ENCODE data around the gene FGGY.

Gene FGGY

DNA sequence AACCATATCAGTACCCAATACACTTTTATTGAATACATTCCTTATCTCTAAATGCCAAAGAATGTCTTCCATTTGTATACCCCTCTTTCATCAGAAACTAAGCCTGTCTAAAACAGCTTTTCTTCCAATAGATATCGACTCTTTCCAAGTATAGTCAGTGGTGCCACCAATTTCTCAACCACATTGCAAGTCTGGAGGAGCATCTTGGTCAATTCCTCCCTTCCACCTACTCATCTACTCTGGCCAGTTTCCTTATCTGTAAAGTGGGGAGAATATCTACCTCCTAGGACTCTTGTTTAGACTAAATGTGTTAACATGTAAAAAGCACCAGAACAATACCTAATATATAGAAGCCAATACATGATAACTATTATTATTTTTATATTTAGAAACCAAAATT, 28.5 kb upstream of the FGGY start:
- CTCF ChIA-PET: no interaction called here
- POLR2A ChIA-PET: no interaction called here
- TF ChIP-seq, protein P1, sequence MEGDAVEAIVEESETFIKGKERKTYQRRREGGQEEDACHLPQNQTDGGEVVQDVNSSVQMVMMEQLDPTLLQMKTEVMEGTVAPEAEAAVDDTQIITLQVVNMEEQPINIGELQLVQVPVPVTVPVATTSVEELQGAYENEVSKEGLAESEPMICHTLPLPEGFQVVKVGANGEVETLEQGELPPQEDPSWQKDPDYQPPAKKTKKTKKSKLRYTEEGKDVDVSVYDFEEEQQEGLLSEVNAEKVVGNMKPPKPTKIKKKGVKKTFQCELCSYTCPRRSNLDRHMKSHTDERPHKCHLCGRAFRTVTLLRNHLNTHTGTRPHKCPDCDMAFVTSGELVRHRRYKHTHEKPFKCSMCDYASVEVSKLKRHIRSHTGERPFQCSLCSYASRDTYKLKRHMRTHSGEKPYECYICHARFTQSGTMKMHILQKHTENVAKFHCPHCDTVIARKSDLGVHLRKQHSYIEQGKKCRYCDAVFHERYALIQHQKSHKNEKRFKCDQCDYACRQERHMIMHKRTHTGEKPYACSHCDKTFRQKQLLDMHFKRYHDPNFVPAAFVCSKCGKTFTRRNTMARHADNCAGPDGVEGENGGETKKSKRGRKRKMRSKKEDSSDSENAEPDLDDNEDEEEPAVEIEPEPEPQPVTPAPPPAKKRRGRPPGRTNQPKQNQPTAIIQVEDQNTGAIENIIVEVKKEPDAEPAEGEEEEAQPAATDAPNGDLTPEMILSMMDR (IDR thresholded peaks at IDR 0.05; ENCODE audit: control extremely low read depth, extremely low read depth, low read depth, missing control alignments): no peak
- no peak for DNase-seq (ENCODE audit: extremely low spot score)

DNA sequence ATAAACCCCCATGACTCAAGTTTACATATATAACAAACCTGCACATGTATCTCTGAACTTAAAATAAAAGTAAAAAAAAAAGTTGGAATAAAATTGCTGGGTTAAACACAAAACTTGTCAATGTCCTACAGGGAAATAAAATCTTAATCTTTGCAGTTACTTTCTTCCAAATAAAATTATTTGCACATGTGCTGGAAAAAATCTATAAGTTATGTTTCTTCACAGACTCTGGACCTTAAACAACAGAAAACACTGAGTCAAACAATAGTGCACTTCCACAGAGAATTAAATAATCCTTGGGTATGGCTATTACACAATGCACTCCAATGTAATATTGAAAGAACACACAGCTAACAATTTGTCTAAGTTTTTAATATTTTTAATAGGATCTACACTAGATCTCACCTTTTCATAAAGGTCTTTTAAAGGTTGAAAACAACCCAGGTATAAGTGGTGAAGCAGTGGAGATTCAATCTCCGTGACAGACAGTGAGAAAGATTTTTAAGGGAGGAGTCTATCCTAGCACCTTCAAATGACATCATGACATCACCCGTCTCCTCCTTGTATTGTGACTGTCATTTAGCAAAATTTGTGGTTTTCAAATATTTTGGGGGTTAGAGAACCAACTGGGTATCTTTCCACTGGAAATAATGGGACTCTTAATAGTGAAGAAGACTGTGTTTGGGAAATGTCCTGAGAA, 25.2 kb upstream of the FGGY start:
- CTCF ChIA-PET: interaction anchor here (0.9 to 1.1 kb wide), 3 partner anchors 9 to 20 kb away, joined by 3 to 4 read pairs (median 4); no protein-coding TSS in a partner anchor
- DNase-seq (ENCODE audit: extremely low spot score): no peak
- TF ChIP-seq, protein P1 (IDR thresholded peaks at IDR 0.05; ENCODE audit: control extremely low read depth, extremely low read depth, low read depth, missing control alignments): no peak
- POLR2A ChIA-PET: no interaction called here

DNA sequence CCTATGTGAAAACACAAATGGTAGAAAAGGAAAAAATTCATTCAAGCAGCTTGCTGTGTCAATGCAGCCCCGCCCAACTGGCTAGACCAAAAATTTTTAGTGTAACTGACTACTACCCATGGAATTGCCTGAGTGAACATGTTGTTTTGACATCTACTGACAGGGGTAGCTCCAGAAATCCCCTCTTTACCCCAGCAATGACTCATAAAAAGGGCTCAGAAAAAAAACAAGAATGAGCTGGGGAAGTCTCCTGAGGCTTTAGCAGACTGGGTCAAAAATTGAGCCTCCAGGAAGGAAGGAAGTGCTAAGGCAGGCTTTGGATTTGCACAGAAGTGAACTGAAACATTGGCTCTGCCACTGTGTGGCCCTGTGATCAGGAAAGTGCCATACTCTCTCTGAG, 24.4 kb upstream of the FGGY start:
- ChIA-PET POLR2A (no interaction called here), CTCF (interaction anchor here (0.9 to 1.1 kb wide), 3 partner anchors 10 to 20 kb away, joined by 3 to 4 read pairs (median 4); no protein-coding TSS in a partner anchor)
- peak; percentile 55 for DNase-seq (ENCODE audit: extremely low spot score)
- TF ChIP-seq, protein P1 (IDR thresholded peaks at IDR 0.05; ENCODE audit: control extremely low read depth, extremely low read depth, low read depth, missing control alignments): no peak

DNA sequence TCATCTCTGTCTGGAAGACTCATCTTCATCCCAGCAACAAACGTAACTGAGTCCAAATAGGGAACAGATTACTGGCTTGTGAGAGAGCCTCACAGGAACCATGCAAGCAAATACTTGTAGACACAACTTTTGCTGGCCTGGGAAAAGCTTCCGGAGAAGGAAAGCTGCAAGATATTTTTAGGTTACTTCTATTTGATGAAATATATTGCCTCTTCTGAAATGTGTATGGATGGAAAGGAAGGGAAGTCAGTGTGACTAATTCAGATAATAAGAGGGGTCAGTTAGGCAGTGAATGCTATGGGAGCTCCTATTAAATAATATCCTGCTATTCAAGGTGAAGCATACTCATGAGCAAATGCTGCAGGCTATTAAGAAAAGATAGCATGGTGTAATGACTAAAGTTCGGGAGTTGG, 20.4 kb upstream of the FGGY start:
- CTCF ChIA-PET: interaction anchor here (5.4 kb wide), 1 partner anchor 15 kb away, joined by 26 read pairs; no protein-coding TSS in a partner anchor

DNA sequence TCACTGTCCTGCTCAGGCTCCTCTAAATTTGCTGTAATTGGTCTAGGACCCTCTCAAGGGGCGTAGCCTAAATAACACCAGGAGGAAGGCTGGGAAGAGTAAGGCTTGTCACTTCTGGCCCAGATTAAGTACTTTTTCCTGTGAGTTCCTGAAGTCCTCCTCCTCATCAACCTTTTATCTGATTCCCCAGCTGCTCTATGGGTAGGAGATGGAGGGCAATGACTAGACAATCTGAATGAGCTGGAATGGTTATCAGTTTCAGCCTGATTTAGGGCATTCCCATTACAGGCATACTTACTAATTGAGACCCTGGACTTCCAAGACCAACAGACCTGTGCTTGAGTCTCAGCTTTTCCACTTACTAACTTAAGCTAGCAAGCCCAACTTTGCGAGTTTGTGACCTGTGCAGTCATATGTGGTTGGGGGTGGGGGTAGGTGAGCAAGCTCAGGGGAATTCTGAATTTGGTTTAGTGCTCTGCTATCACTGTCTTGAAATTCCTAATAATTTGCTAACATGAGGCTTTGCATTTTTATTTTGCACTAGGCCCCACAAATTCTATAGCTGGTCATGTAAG, 18.0 kb upstream of the FGGY start:
- ChIA-PET CTCF (interaction anchor here (1.2 to 5.4 kb wide), 5 partner anchors 12 to 184 kb away, joined by 3 to 26 read pairs (median 3); no protein-coding TSS in a partner anchor), POLR2A (no interaction called here)
- DNase-seq (ENCODE audit: extremely low spot score): no peak
- TF ChIP-seq, protein P1 (IDR thresholded peaks at IDR 0.05; ENCODE audit: control extremely low read depth, extremely low read depth, low read depth, missing control alignments): no peak

More for the DNA sequence above, 20.4 kb upstream of the FGGY start:
- TF ChIP-seq, protein P1 (IDR thresholded peaks at IDR 0.05; ENCODE audit: control extremely low read depth, extremely low read depth, low read depth, missing control alignments): no peak
- POLR2A ChIA-PET: interaction anchor here (0.8 kb wide), 1 partner anchor 380 kb away, joined by 3 read pairs; no protein-coding TSS in a partner anchor
- DNase-seq (ENCODE audit: extremely low spot score): no peak

DNA sequence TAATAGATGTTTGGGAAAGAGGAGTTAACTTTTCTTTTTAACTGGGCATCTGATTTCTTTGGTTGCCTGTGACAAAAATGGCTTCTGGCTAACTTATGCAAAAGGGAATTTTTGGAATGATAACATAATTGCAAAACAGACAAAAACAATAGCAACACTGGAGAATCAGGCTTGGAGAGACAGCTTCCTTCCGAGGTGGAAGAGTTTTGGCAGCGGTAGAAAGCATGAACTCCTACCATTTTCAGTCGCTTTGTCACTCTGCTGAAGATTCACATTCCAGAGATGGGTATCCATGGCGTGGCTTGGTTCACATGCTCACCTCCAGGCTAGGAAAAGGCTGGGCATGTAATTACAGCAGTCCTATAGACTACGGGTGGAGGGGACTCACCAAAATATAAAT, 17.2 kb upstream of the FGGY start:
- ChIA-PET CTCF (interaction anchor here (0.7 to 5.4 kb wide), 5 partner anchors 11 to 50 kb away, joined by 3 to 26 read pairs (median 3); no protein-coding TSS in a partner anchor), POLR2A (no interaction called here)
- TF ChIP-seq, protein P1 (IDR thresholded peaks at IDR 0.05; ENCODE audit: control extremely low read depth, extremely low read depth, low read depth, missing control alignments): no peak
- no peak for DNase-seq (ENCODE audit: extremely low spot score)
